HCT116 (cell line): ENCODE data around the gene EXOC6B. TPM values are rescaled to one million over a fixed set of nuclear protein-coding genes. Genes with fewer than 3 reads are reported as not detected.

Experiments
- ATAC-seq: fragments of 200-7000 bp; cut with Tn5 transposase; 2 replicates; pipeline ENCODE4 v1.9.1; 2020; ENCODE audit warnings: mild to moderate bottlenecking, moderate library complexity
- BruUV-seq: library from RNA; stranded (reverse); fragments of 400-500 nt; replicated peaks from 2 replicates; lab custom pipeline; 2021; lab: Mats Ljungman, UMichigan
- CTCF ChIA-PET: fragments of 300-600 bp; sonication (Branson Sonifier 250); formaldehyde crosslinking; loops from one replicate; lab custom pipeline; 2021; ENCODE audit warnings: antibody characterized with exemption; lab: Charles Lee
- POLR2A ChIA-PET: fragments of 300-600, 350-600 bp; sonication (Branson Sonifier 250); formaldehyde crosslinking; loops from one replicate; lab custom pipeline; 2021; ENCODE audit warnings: antibody characterized with exemption; lab: Charles Lee
- RAD21 ChIA-PET, 2 experiments: fragments of 300-600 bp; sonication (Branson Sonifier 250); formaldehyde crosslinking; loops; one replicate each; lab custom pipeline; 2023; ENCODE audit warnings: low total read pairs in 2 of 2; ENCODE audit not compliant: uncharacterized antibody in 2 of 2, unreplicated experiment in 2 of 2, low non-redundant PET in 1 of 2; lab: Charles Lee
- DNase-seq: peaks from one replicate; pipeline ENCODE4 v3.0.0-alpha.2; 2010; ENCODE audit warnings: low read depth, low spot score
- H2AFZ ChIP-seq: fragments of 200-600 bp; shearing (Covaris generic), sonication (generic); 2 replicates; pipeline ENCODE4 v1.6.1; 2017; ENCODE audit warnings: low read depth, mixed run types, mixed read lengths, antibody characterized with exemption, low read length; ENCODE audit not compliant: poor library complexity, severe bottlenecking
- H3K27ac ChIP-seq: 2 replicates; pipeline ENCODE4 v1.5.1; 2012; ENCODE audit warnings: low read depth, low read length
- H3K27me3 ChIP-seq: fragments of 200-600 bp; sonication (generic); 2 replicates; pipeline ENCODE4 v1.6.1; 2016; ENCODE audit warnings: mixed run types, low read length, mixed read lengths; ENCODE audit not compliant: insufficient read depth
- H3K36me3 ChIP-seq, 2 experiments: fragments of 200-500 bp in 1 of 2; fragments of 200-600 bp in 1 of 2; sonication (Bioruptor generic) in 1 of 2; sonication (generic) in 1 of 2; 2 replicates each; pipeline versions ENCODE4 v1.5.1 to v1.6.1; 2014 to 2016; ENCODE audit warnings: low read length in 2 of 2, inconsistent platforms in 1 of 2, mixed read lengths in 1 of 2, mixed run types in 1 of 2; ENCODE audit not compliant: insufficient read depth in 2 of 2, control insufficient read depth in 1 of 2
- H3K4me1 ChIP-seq, 2 experiments: fragments of 200-600 bp in 1 of 2; sonication (generic) in 1 of 2; 2 replicates each; pipeline versions ENCODE4 v1.5.1 to v1.6.1; 2012 to 2017; ENCODE audit warnings: low read length in 2 of 2, inconsistent platforms in 1 of 2, mild to moderate bottlenecking in 1 of 2, mixed read lengths in 1 of 2, mixed run types in 1 of 2, moderate library complexity in 1 of 2; ENCODE audit not compliant: insufficient read depth in 2 of 2, control insufficient read depth in 1 of 2
- H3K4me2 ChIP-seq: fragments of 200-600 bp; sonication (generic); 2 replicates; pipeline ENCODE4 v1.6.1; 2017; ENCODE audit warnings: mixed run types, low read length, mixed read lengths
- H3K4me3 ChIP-seq, 2 experiments: fragments of 200-600 bp in 1 of 2; sonication (generic) in 1 of 2; replicated peaks in 1 of 2; 2 replicates each; pipeline ENCODE4 v1.5.1; 2011 to 2016; ENCODE audit warnings: low read length in 2 of 2, control low read depth in 1 of 2, low read depth in 1 of 2, mild to moderate bottlenecking in 1 of 2, mixed read lengths in 1 of 2, mixed run types in 1 of 2
- H3K79me2 ChIP-seq: fragments of 200-600 bp; sonication (generic); 2 replicates; pipeline ENCODE4 v1.6.1; 2017; ENCODE audit warnings: mild to moderate bottlenecking, mixed run types, low read length, moderate library complexity, mixed read lengths; ENCODE audit not compliant: insufficient read depth
- H3K9ac ChIP-seq: fragments of 200-600 bp; sonication (generic); 2 replicates; pipeline ENCODE4 v1.6.1; 2016; ENCODE audit warnings: low read length, mixed read lengths
- H3K9me2 ChIP-seq: fragments of 200-600 bp; sonication (generic), shearing (Covaris generic); 2 replicates; pipeline ENCODE4 v1.6.1; 2017; ENCODE audit warnings: mixed run types, mild to moderate bottlenecking, moderate library complexity; ENCODE audit not compliant: insufficient read depth
- H3K9me3 ChIP-seq, 2 experiments: fragments of 200-500 bp in 1 of 2; fragments of 200-600 bp in 1 of 2; sonication (Bioruptor generic) in 1 of 2; sonication (generic) in 1 of 2; 2 replicates each; pipeline ENCODE4 v1.6.1; 2014 to 2017; ENCODE audit warnings: low read length in 2 of 2, mixed read lengths in 2 of 2, inconsistent platforms in 1 of 2, low read depth in 1 of 2, mild to moderate bottlenecking in 1 of 2, mixed run types in 1 of 2, moderate library complexity in 1 of 2; ENCODE audit not compliant: control insufficient read depth in 1 of 2, insufficient read depth in 1 of 2
- H4K20me1 ChIP-seq: fragments of 200-600 bp; sonication (generic), shearing (Covaris generic); 2 replicates; pipeline ENCODE4 v1.6.1; 2017; ENCODE audit warnings: mixed run types, mild to moderate bottlenecking, moderate library complexity; ENCODE audit not compliant: insufficient read depth
- ATF3 ChIP-seq: IDR thresholded peaks from 2 replicates; pipeline ENCODE4 v1.6.1; 2012
- CEBPB ChIP-seq: IDR thresholded peaks from 2 replicates; pipeline ENCODE4 v1.6.1; 2012; ENCODE audit warnings: low read depth
- CTCF ChIP-seq, 3 experiments: fragments of 200-600 bp in 1 of 3; sonication (generic) in 1 of 3; IDR thresholded peaks in 2 of 3; conservative IDR thresholded peaks in 1 of 3; 2 replicates each; pipeline ENCODE4 v1.5.1; 2012 to 2017; ENCODE audit warnings: low read depth in 2 of 3, low read length in 2 of 3, antibody characterized with exemption in 1 of 3, borderline replicate concordance in 1 of 3, control low read depth in 1 of 3, mild to moderate bottlenecking in 1 of 3, mixed read lengths in 1 of 3, mixed run types in 1 of 3, moderate library complexity in 1 of 3; ENCODE audit not compliant: insufficient read depth in 1 of 3
- EGR1 ChIP-seq: IDR thresholded peaks from 2 replicates; pipeline ENCODE4 v1.6.1; 2012; ENCODE audit warnings: low read depth
- ELF1 ChIP-seq: IDR thresholded peaks from 2 replicates; pipeline ENCODE4 v1.6.1; 2012; ENCODE audit warnings: low read depth, borderline replicate concordance
- EZH2 ChIP-seq: fragments of 200-600 bp; sonication (generic); IDR thresholded peaks from 2 replicates; pipeline ENCODE4 v1.6.1; 2017; ENCODE audit warnings: antibody characterized with exemption, mixed run types
- EZH2phosphoT487 ChIP-seq: fragments of 200-600 bp; IDR thresholded peaks from 2 replicates; pipeline ENCODE4 v1.6.1; 2018; ENCODE audit warnings: antibody characterized with exemption, borderline replicate concordance
- FOSL1 ChIP-seq: IDR thresholded peaks from 2 replicates; pipeline ENCODE4 v1.6.1; 2012; ENCODE audit warnings: low read depth
- JUND ChIP-seq: IDR thresholded peaks from 2 replicates; pipeline ENCODE4 v1.6.1; 2012
- MAX ChIP-seq: IDR thresholded peaks from 2 replicates; pipeline ENCODE4 v1.6.1; 2012
- POLR2A ChIP-seq: IDR thresholded peaks from 2 replicates; pipeline ENCODE4 v1.7.0; 2011; ENCODE audit warnings: borderline replicate concordance; ENCODE audit not compliant: insufficient read depth, insufficient read length; ENCODE audit errors: extremely low read depth
- POLR2AphosphoS5 ChIP-seq: IDR thresholded peaks from 2 replicates; pipeline ENCODE4 v1.6.1; 2011; ENCODE audit warnings: mild to moderate bottlenecking, low read depth, low read length, moderate library complexity
- RAD21 ChIP-seq: IDR thresholded peaks from 2 replicates; pipeline ENCODE4 v1.6.1; 2012; ENCODE audit warnings: low read depth, mild to moderate bottlenecking
- SIN3A ChIP-seq: IDR thresholded peaks from 2 replicates; pipeline ENCODE4 v1.6.1; 2012; ENCODE audit warnings: low read depth
- SP1 ChIP-seq: IDR thresholded peaks from 2 replicates; pipeline ENCODE4 v1.6.1; 2012; ENCODE audit warnings: low read depth
- SRF ChIP-seq: IDR thresholded peaks from 2 replicates; pipeline ENCODE4 v1.6.1; 2012; ENCODE audit warnings: low read depth
- YY1 ChIP-seq: IDR thresholded peaks from 2 replicates; pipeline ENCODE4 v1.6.1; 2011; ENCODE audit warnings: low read length, low read depth, moderate library complexity, mild to moderate bottlenecking; ENCODE audit not compliant: insufficient replicate concordance; ENCODE audit errors: extremely low read depth
- ZFX ChIP-seq: fragments of 450-650 bp; IDR thresholded peaks from 2 replicates; pipeline ENCODE4 v1.6.1; 2017
- ZNF274 ChIP-seq: fragments of 200-500 bp; sonication (Bioruptor generic); IDR thresholded peaks from 2 replicates; pipeline ENCODE4 v1.6.1; 2014; ENCODE audit warnings: mild to moderate bottlenecking, low read depth, low read length, inconsistent platforms
- intact Hi-C: fragments of 100-400 bp; cut with micrococcal nuclease; formaldehyde crosslinking; loops from 2 replicates; pipeline ENCODE4 v1.10.0; 2022
- total RNA-seq: library from RNA; stranded (reverse); gene quantifications from one replicate; pipeline ENCODE4 v1.2.1, GENCODE V29; 2021; ENCODE audit not compliant: unreplicated experiment
- TF ChIP-seq, protein P1 (sequence below): IDR thresholded peaks from 2 replicates; pipeline ENCODE4 v1.6.1; 2012; ENCODE audit warnings: low read depth

The EXOC6B gene
- total RNA-seq, 1 experiment from 2014 or later, result 25.4 TPM

DNA sequence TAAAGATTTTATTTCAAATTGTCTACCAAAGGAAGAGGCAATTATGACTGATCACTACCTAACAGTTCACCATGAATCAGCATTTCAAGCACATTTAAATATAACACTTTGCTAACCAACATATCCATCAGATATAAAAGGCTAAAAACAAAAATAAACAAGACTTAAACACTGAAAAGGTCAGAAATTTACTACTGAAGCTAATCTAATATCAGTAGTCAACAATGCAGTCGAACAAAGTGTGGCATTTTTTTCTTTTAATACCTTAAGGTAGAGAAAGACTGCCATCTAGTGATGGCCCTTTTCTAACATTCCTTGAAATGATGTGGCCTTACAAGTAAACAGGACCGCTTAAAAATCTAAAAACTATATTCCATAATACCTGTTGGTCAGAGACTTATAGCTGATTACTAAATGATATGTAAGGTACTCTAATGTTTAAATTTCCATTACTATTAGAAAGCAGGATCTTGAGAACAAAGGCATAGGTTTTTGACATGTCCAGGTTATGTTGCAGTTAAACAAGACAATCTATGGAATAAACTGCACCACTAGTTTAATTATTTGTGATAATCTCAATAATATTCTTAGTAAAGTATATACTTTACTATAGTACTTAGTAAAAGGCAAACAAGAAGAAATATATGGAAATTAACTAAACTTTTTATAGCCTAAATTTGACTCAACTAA, 80.0 kb downstream of the EXOC6B start:
- RAD21 ChIA-PET, result no interaction called here
- Histone ChIP-seq H3K36me3 (no peaks in the 10 kb centered on the region), H3K4me1 (peaks cover 0 to 3% of the 10 kb centered on the region in 2 experiments; a peak in 1 of 4 replicates), H3K9me2 (no peaks in the 10 kb centered on the region), H3K4me2 (no peak overlapping the region), H3K79me2 (no peaks in the 10 kb centered on the region), H4K20me1 (no peaks in the 10 kb centered on the region), H2AFZ (no peak overlapping the region), H3K4me3 (no peak overlapping the region), H3K9ac (no peak overlapping the region), H3K27ac (no peak overlapping the region), H3K9me3 (no peaks in the 10 kb centered on the region), H3K27me3 (no peaks in the 10 kb centered on the region)
- POLR2A ChIA-PET, result no interaction called here
- no TSS peak for BruUV-seq
- CTCF ChIA-PET, result interaction anchor here (0.7 to 2.6 kb wide), 6 partner anchors 11 to 822 kb away, joined by 3 to 11 read pairs (median 4); no protein-coding TSS in a partner anchor
- intact Hi-C loops, result loop anchor here (2.0 to 5.0 kb wide), 6 partner anchors 169 to 1214 kb away; no protein-coding TSS in a partner anchor
- peak; percentile 50 for ATAC-seq
- DNase-seq, result peak; percentile 48
- TF ChIP-seq FOSL1 (no peak), POLR2A (no peak), MAX (no peak), EGR1 (no peak), JUND (no peak), EZH2phosphoT487 (no peak), SIN3A (no peak), CTCF (IDR thresholded peaks at IDR 0.05 in 2 of 3, conservative IDR thresholded peaks at IDR 0.05 in 1 of 3; ENCODE audit: borderline replicate concordance in 1 of 3, insufficient read depth in 1 of 3, low read depth in 2 of 3, low read length in 2 of 3) (peak; percentile 50 to 85 (median 59); a peak in 5 of 6 replicates), SP1 (no peak), YY1 (no peak), EZH2 (no peak), SRF (0 out of 2 replicates have a peak, but pooled peaks have one; percentile 26), CEBPB (no peak), ZFX (no peak), ZNF274 (no peak), ATF3 (no peak), POLR2AphosphoS5 (no peak), RAD21 (peak; percentile 79), ELF1 (no peak)
- TF ChIP-seq, protein P1, sequence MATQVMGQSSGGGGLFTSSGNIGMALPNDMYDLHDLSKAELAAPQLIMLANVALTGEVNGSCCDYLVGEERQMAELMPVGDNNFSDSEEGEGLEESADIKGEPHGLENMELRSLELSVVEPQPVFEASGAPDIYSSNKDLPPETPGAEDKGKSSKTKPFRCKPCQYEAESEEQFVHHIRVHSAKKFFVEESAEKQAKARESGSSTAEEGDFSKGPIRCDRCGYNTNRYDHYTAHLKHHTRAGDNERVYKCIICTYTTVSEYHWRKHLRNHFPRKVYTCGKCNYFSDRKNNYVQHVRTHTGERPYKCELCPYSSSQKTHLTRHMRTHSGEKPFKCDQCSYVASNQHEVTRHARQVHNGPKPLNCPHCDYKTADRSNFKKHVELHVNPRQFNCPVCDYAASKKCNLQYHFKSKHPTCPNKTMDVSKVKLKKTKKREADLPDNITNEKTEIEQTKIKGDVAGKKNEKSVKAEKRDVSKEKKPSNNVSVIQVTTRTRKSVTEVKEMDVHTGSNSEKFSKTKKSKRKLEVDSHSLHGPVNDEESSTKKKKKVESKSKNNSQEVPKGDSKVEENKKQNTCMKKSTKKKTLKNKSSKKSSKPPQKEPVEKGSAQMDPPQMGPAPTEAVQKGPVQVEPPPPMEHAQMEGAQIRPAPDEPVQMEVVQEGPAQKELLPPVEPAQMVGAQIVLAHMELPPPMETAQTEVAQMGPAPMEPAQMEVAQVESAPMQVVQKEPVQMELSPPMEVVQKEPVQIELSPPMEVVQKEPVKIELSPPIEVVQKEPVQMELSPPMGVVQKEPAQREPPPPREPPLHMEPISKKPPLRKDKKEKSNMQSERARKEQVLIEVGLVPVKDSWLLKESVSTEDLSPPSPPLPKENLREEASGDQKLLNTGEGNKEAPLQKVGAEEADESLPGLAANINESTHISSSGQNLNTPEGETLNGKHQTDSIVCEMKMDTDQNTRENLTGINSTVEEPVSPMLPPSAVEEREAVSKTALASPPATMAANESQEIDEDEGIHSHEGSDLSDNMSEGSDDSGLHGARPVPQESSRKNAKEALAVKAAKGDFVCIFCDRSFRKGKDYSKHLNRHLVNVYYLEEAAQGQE, result no peak
